ENCODE measurements around the gene FHIP1A.

The FHIP1A gene

DNA sequence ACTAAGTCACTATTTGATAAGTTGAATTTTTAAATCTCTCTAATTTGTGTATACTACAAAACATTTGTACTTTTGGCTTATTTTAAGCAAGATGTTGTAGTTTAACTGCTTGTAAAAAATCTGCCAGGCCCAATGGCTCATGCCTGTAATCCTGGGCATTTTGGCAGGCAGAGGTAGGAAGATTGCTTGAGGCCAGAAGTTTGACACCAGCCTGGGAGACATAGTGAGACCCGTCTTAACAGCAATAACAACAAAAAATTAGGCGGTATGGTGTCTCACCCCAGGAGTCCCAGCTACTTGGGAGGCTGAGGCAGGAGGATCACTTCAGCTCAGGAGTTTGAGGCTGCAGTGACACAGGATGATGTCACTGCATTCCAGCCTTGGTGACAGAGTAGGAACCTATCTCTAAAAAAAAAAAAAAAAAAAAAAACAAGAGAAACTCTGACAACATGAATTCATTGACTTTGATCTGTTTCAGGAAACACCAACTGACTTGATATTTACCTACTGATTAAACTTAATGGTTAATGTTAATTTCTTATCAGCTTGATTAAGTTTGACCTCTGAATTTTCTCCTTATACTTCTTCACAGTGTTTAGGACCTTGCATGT lies 8.9 kb downstream of the FHIP1A start:
- no peak for DNase-seq (ENCODE audit: low read depth in 2 of 2)

DNA sequence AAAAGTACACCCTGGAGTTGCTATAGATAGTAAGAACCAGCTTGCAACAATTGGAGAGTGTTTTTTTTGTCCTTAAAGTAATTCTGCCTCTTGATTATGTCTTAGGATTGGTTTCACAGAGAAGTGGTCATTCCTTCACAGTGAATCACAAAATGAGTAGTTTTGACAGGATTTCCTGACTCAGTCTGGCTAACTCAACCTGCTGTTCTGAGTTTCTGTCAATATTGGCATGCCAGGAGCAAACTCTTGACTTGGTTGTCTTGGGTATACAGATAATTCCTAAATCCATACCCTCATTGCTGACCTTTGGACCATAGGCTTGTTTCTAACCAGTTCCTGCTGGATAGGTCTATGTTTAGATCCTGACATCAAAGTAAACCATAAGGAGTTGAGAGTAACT lies 9.4 kb downstream of the FHIP1A start:
- DNase-seq (ENCODE audit: low read depth in 2 of 2): no peak

DNA sequence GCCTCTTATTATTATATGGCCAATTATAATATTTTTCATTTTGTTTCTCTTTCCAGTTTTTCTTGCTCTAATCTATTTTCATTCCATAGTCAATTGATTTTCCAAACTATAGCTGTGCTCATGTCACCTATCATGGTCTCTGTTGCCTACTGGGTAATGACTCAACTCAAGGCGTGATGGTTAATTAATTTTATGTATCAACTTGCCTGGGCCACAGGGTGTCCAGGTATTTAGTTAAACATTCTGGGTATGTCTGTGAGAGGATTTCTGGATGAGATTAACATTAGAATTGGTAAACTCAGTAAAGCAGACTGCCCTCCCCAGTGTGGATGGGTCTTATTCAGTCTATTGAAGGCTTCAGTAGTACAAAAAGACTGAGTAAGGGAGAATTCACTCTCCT lies 9.9 kb downstream of the FHIP1A start:
- no peak for DNase-seq (ENCODE audit: low read depth in 2 of 2)

DNA sequence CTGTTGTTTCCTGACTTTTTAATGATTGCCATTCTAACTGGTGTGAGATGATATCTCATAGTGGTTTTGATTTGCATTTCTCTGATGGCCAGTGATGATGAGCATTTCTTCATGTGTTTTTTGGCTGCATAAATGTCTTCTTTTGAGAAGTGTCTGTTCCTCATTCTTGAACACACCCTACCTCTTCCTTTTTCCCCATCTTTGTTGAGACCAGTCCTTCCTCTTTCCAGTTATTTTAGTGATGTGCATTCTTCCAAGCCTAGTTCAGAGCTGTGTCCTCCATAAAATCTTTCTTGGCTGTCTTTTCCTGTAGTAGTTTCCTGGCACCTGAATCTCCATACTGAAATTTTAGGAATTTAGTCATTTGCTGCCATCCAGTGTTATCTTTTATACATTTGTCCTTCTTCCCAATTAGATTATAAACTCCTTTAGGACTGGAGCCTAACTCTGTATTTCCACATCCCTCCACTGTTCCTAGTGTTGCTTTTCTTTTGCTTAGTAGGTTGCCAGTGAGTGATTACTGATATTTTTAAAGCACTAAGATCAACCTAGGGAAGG lies 11.4 kb downstream of the FHIP1A start:
- no peak for DNase-seq (ENCODE audit: low read depth in 2 of 2)

DNA sequence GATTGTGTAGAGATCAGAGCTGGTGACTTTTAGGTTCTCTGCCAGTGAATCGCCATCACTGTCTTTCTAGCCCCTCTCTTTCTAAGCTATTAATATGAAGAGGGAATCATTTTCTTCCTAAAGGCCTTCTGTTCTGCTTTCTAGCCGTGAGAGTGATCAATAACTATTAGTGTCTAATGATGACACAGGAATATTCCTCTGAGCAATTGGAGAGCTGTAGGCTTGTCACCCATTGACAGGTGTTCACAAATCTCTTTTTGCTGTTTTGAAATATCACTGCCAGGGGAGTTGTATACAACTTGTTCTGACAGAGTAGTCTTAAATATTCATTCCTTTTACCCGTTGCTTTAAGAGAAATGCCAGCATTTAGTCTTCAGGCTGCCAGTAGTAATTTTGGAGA lies 13.9 kb downstream of the FHIP1A start:
- DNase-seq (ENCODE audit: low read depth in 2 of 2): no peak

DNA sequence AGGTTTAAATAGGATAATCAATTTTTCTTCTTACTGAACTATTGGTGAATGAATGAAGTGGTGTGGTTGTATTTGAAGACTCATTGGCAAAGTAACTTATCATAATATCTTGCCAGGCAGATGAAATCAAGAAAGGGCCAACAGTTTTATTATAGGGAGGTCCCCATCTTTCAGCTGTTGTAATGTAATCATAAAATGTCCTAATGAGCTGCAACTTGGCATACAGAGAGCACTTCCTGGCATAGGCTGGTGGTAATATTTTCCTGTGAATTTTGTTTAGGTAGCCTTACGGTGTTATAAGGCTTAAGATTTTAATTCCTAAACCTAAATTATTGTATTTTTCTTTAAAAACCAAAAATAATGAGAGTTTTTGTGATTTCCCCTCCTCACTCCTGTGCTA lies 17.5 kb downstream of the FHIP1A start:
- DNase-seq (ENCODE audit: low read depth in 2 of 2): no peak

DNA sequence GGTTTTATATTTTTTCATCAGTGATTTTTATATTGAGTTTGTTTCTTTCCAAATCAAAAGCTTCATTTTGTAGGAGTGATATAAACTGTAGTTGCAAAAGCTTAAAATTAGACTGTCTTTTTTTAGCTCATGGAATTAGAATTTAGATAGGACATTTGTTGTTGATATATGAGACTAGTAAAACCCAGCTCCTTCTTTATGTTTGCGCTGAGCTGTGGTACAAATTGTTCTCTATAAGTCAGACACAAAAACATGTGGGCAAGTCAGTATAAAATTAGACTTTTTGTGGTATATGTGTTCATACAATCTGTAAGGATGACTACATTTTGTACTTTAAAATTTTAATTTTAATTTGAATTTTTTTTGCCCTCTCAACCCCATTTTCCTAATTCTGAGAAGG lies 18.3 kb downstream of the FHIP1A start:
- DNase-seq (ENCODE audit: low read depth in 2 of 2): no peak

DNA sequence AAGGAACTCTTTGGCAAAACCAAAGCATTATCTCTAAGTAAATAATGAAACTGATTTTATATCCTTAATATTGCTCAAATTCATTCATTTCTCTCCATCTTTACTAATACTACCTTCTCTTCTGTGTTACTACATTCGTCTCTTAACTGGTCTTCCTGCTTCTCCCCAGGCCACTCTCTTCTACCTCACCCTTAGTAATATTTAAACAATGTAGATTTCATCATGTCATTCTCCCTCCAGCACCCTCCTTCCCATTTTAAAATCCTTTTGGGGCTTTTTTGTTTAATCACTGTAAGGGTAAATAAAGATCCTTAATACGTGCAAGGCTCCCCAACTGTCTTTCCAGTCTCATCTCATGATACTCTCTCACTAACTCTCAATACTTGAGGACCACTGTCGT lies 19.4 kb downstream of the FHIP1A start:
- no peak for DNase-seq (ENCODE audit: low read depth in 2 of 2)

DNA sequence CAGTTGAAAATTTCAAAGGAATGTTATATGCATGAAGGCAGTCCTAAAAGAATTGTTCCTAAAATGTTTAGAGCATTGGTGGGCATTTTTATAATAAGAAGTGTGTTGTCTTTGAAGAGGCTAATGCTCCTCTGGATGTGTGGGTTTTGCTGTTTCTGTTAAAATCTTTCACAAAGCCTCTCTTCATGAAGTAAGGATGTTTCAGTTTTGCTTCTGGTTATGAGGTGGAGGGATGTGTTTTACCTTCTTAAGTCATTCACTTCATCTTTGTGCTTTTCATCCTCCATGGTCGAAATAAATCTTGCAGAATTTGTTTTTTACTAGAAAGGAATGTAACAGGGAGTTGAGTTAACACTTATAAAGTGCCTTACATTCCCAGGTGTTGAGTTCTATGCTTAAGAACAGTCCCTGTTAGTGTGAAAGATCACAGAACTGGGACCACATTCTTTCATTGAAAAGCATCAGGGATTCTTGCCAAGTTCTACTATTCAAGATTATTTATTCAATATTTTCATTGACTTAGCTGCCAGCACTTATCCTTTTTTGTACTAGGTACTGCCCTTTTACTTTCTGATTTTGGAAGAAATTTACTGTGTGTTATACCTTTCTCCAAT lies 21.1 kb downstream of the FHIP1A start:
- no peak for DNase-seq (ENCODE audit: low read depth in 2 of 2)

DNA sequence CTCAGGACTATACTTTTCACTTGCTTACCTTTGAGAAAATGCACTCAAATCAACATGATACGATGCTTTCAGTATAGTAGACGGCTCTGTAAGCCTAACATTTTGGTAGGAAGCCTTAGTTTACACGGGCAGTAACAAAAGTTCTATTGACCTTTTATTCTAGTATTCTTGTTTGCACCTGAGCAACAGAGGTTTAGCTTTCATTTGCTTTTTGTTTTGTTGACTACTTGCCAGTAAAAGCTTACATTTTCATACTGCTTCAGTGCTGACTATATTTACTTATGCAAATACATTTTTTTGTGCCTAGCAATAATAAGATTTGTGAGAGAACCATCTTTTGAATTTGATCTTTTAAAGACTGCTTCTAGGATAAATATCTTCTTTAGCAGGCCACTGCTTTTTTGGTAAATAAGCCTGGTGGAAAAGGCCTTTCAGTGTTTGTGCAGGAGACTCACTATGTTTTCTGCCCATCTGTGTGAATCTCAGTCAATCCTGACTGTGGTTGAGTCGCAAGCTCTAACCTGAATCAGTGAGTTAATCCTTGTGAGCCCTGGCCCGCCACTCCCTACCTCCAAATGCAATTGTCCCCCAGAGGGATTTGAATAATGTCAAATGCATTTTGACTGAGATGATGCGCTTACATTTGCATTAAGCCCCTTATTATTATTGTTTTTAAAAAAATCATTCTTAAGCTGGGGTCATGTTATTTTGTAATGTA lies 21.9 kb downstream of the FHIP1A start:
- DNase-seq (ENCODE audit: low read depth in 2 of 2): no peak

DNA sequence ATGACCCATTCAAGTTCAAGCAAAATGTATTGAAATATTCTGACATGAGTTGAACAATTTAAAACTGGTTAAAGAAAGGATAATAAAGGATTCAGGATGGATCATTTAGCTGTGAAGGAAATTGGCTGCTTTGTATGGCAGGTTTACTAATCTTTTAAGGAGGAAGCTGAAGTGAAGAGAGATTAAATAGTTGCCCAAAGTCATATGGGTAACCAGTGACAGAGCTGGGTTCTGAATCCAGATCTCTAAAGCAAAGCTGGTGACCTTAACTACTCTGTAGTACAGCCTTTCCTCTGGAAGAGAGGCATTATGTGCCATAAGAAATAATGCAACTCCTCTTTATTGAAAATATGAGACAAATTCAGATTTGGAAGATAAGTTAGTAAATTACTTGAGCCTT lies 22.8 kb downstream of the FHIP1A start:
- no peak for DNase-seq (ENCODE audit: low read depth in 2 of 2)

DNA sequence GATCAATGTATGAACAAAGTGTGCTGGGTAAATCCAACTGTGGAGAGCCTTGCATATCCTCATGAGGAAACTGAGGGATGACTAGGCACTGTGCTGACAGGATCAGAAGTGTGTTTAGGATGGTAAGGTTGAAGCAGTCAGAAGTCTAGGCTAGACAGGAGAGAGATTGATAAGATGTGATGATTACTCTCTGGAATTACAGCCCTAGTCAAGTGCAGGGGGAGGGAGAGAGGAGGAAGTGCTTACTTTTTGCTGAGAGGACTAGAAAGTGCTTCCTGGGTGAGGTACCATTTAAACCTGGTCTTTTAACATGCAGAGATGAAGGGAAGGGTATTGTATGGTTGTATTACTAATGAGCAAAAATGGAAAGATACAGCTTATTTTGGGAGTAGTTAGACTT lies 23.7 kb downstream of the FHIP1A start:
- DNase-seq (ENCODE audit: low read depth in 2 of 2): no peak

DNA sequence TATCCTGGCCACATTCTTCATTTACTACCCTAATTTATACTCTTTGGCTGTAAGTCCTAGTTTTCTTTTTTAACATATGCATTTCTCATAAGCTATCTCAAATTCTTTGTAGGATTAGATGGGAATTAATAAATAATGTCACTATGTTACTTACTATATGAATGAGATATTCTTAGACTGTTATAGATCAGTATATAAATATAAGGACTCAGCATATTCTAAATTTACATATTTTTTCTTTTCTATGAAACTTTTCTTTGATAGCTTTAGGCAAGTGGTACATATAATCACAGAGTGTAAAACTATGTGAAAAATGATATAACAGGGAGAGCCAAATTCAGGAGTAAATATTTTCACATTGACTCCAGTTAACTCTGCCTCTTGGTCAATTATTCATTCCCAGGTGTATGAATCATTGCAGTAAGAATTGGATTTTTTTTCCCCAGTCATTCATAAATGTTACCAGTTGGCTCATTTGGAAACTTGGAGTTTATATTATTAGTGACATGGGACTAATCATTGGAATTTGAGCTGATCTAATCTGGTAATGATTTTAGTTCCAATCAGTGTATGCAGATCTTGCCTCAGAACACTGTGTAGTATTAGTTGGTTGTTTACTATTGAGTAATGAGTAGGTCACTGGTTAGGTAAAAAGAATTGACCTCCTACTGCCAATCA lies 25.3 kb downstream of the FHIP1A start:
- DNase-seq (ENCODE audit: low read depth in 2 of 2): no peak

DNA sequence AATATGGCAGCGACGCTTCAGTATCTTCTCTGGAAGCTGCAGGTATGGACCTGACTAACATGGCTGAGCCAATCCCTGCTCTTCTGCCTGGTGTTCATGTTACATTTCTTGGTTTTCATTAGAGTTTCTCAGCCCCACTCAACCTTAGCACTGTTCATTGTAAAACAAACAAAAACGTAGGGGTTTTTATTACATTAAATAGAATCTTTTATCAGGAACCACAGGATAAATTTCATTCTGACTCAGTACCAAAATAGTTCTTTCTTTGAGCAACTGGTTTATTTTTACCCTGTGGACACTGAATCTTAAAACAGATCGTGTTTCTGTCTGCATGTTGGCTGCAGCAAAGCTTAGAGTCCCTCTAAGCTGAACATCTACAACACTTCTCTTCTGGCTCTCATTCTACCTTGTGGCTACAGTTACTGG lies 27.1 kb downstream of the FHIP1A start:
- no peak for DNase-seq (ENCODE audit: low read depth in 2 of 2)

DNA sequence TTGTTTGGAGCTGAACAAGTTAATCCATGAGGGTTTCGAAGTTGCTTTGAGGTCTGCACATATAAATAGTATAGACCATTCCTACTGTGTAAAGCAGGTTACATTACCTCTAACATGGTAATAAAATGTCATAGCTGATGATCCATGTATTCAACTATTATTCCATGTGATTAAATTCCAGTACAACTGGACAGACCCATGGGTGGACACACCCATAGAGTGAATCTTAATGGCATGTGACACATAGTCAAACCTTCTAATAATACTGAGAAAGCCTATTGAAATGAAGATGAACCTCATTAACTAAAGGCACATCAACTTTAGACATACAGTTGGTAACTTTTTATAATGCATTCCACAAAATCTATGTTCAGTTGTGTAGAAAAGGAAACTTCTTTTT lies 28.5 kb downstream of the FHIP1A start:
- DNase-seq (ENCODE audit: low read depth in 2 of 2): no peak

DNA sequence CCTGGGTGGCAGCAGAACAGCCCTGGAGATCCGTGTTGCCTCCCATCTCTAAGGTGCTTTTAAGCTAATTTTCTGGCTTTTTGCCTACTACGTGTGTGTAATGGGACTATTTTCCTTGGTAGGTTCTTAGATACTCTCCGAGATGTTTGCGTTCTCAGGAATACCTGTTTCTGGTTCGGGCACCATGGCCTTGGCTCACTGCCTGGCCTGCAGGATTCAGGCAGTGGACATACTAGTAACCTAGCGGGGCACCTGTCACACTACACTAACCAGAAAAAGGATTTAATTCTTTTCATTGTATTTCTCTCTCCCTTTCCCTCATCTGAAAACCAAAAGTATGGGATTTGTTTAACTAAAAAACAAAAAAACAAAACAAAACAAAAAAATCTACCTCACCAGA lies 29.2 kb downstream of the FHIP1A start:
- DNase-seq (ENCODE audit: low read depth in 2 of 2): no peak

DNA sequence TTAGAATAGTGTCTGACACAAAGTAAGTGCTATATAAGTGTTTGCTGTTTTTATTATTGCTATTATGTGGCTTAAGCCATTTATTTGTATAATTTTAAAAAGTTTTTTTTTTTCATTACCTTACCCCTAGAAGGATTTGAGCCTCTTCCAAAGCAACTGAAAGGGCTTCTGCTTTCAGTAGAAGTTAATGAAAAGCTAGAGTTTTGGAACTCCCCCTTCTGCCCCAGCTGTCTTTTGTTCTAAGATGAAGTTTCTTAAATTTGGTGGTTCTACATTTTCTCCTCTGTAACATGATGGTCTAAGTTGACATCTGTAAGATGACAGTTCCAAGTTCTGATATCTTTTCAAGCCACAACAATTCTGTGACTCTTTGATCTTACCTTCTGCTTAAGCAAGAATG lies 30.3 kb downstream of the FHIP1A start:
- DNase-seq (ENCODE audit: low read depth in 2 of 2): no peak

DNA sequence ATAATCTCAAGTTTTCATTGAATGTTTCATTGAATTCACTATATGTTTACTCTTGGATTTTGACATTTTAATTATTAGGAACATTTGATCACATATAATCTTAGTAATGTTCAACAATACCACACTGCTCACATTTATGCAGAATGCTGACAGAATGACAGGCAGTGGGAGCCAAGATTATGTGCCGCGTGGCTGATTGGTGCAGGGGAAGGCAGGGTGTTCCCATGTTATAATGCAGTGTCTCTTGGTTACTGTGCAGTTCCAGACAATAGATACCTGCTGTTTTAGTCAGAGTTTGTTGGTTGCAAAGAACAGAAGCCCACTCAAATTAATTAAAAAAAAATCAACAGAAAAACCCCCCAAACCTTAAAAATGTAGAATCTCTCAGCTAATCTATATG lies 33.0 kb downstream of the FHIP1A start:
- no peak for DNase-seq (ENCODE audit: low read depth in 2 of 2)

DNA sequence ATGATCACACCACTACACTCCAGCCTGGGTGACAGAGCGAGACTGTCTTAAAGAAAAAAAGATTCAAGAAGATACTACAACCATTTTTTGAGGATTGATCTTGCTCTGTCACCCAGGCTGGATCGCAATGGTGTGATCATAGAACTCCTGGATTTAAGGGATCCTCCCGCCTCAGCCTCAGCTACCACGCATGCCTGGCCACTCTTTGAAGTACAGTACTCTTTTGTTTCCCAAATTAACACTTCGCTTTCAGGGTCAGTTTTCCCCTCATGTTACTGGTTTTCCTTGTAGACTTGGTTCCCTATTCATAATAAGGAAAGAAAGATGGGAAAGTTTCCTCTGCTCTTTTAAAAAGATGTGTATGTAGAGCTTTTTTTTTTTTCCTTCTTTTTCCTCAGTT lies 34.3 kb downstream of the FHIP1A start:
- no peak for DNase-seq (ENCODE audit: low read depth in 2 of 2)

DNA sequence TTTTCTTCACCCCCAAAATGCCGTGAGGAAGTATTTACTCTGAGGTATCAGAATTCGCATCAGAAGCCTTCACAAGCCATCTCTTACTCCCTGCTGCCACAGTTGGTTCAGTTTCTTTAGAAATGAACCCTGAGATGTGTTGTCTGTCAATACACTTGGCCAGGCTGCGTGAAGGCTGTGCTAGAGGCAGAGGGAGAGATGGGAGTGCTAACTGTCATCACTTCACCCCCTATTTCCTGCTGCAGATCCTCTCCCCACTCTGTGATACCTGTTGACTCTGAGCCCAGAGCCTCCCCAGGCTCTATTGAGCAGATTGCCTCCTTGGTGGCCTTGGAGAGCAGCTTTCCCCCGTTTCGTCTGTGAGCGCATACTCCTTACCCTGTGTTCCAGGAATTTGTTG lies 34.8 kb downstream of the FHIP1A start:
- no peak for DNase-seq (ENCODE audit: low read depth in 2 of 2)

DNA sequence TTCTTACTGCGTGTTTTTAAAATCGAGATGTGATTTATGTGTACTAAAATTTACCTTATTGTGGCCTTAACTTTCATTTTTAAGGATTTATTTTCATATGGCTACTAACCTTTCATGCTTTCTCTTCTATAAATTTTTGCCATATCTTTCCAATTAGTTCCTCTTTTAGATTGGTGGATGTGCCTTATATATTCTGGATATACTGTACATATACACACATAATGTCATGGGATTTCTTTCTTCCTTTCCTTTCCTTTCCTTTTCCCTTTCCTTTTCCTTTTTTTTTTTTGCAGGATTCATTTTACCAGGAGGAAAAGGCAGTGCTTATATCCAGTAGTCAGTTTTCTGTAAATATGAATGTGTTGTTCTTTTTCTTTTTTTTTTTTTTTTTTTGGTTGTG lies 37.2 kb downstream of the FHIP1A start:
- DNase-seq (ENCODE audit: low read depth in 2 of 2): no peak

DNA sequence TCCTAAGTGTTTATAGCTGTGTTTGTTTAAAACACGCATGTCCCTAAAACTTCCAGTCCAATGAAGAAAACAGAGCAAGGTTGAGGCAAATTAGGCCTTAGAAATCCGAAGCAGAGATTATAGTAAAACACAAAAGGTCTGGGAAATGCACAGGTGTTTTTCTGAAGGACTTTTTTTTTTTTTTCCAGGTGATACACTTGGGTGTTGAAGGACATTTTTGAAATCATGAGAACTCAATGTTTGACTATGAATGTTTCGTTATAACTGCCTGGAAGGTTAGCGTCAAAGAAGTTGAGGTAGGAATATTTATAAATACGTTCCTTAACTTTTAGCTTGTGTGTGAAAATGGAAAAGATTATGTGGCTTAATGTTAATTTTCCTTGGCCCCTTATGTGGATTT lies 45.5 kb downstream of the FHIP1A start:
- DNase-seq (ENCODE audit: low read depth in 2 of 2): no peak

DNA sequence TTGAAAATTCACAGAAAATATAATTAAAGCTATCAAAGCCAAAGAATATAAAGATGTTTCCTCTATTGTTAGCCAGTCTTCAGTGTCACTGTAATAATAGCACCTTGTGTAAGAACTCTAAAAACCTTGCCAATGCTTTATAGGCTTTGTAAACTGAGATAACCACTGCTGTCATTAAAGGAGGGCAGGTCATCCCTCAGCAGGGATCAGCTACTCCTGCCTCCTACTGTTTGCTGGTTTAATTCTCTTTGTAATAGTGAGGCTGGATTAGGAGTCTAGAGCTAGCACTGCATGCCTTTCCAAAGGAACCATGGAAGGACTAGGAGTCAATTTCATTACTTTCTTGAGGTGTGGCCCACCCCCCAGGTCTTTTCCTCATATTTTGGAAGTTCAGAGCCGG lies 46.2 kb downstream of the FHIP1A start:
- no peak for DNase-seq (ENCODE audit: low read depth in 2 of 2)

Data from activated CD4-positive, alpha-beta T cell treated with anti-CD3 and anti-CD28 coated beads for 24 hours (primary cell).